GM21423 (cell line): Measurements from ENCODE around the gene KCNQ1.
"Not testable (repeated sequence)": the region's sequence is repeated elsewhere in the genome, so short reads cannot be mapped to it uniquely, and the experiment has no call there.

ENCODE experiments used
- ATAC-seq: cut with Tn5 transposase; IDR thresholded peaks from one replicate; pipeline ENCODE4 v1.9.1; 2021; ENCODE audit warnings: mild to moderate bottlenecking, moderate library complexity; ENCODE audit not compliant: unreplicated experiment

The KCNQ1 gene

GRCh38 chr11:2471048-2471803, 26.4 kb downstream of the KCNQ1 start:
- no peak for ATAC-seq

- ATAC-seq: no peak
These were observed 26.9 kb downstream of the KCNQ1 start for GRCh38 chr11:2471804-2472096.

GRCh38 chr11:2472428-2473186, 27.8 kb downstream of the KCNQ1 start:
- no peak for ATAC-seq

- no peak for ATAC-seq
These were observed 28.7 kb downstream of the KCNQ1 start for GRCh38 chr11:2473361-2474058.

GRCh38 chr11:2474059-2474901, 29.5 kb downstream of the KCNQ1 start:
- no peak for ATAC-seq

- no peak for ATAC-seq
These were observed 30.5 kb downstream of the KCNQ1 start for GRCh38 chr11:2475136-2475918.

GRCh38 chr11:2477254-2477653, 32.4 kb downstream of the KCNQ1 start:
- no peak for ATAC-seq

- no peak for ATAC-seq
These were observed 33.1 kb downstream of the KCNQ1 start for GRCh38 chr11:2477936-2478335.

GRCh38 chr11:2480067-2480873, 35.5 kb downstream of the KCNQ1 start:
- ATAC-seq: not testable (repeated sequence)

GRCh38 chr11:2480874-2481220, 36.0 kb downstream of the KCNQ1 start:
- ATAC-seq: no peak

- ATAC-seq: no peak
These were observed 36.4 kb downstream of the KCNQ1 start for GRCh38 chr11:2481253-2481652.

GRCh38 chr11:2482204-2482603, 37.4 kb downstream of the KCNQ1 start:
- ATAC-seq: no peak

GRCh38 chr11:2482745-2483144, 37.9 kb downstream of the KCNQ1 start:
- ATAC-seq: no peak

GRCh38 chr11:2483426-2483825, 38.6 kb downstream of the KCNQ1 start:
- no peak for ATAC-seq

- no peak for ATAC-seq
These were observed 39.8 kb downstream of the KCNQ1 start for GRCh38 chr11:2484576-2485125.

- no peak for ATAC-seq
These were observed 43.2 kb downstream of the KCNQ1 start for GRCh38 chr11:2488004-2488403.

- no peak for ATAC-seq
These were observed 44.3 kb downstream of the KCNQ1 start for GRCh38 chr11:2489083-2489482.

GRCh38 chr11:2497951-2498350, 53.1 kb downstream of the KCNQ1 start:
- ATAC-seq: not testable (repeated sequence)

GRCh38 chr11:2498750-2499149, 53.9 kb downstream of the KCNQ1 start:
- no peak for ATAC-seq
